ENCODE data around the gene SNRPD3.

- TF ChIP-seq CTCF (IDR thresholded peaks at IDR 0.05) (no peak), EP300 (IDR thresholded peaks at IDR 0.05) (no peak)
Measured at GRCh38 chr22:24580276-24580675, 24.5 kb downstream of the SNRPD3 start.
